Uterus (tissue), 4 donors: Measurements from ENCODE around the gene VAV1. TPM values are rescaled to one million over a fixed set of nuclear protein-coding genes. Genes with fewer than 3 reads are reported as not detected.

ENCODE experiments used
- DNase-seq, 2 donors: peaks; one replicate each; pipeline ENCODE4 v3.0.0-alpha.2; 2019 to 2020
- H3K27ac ChIP-seq, 2 donors: fragments of 200-600 bp; sonication (generic); 1 replicate in 1 of 2; 2 replicates in 1 of 2; pipeline ENCODE4 v1.5.1; 2016 to 2018
- H3K27me3 ChIP-seq, 2 donors: fragments of 200-600 bp; sonication (generic); one replicate each; pipeline ENCODE4 v1.5.1; 2018 to 2019; ENCODE audit warnings: control low read depth in 1 of 2
- H3K36me3 ChIP-seq, 2 donors: fragments of 200-600 bp; sonication (generic); one replicate each; pipeline ENCODE4 v1.5.1; 2019; ENCODE audit warnings: control low read depth in 1 of 2
- H3K4me1 ChIP-seq, 2 donors: fragments of 200-600 bp; sonication (generic); one replicate each; pipeline ENCODE4 v1.5.1; 2018 to 2019; ENCODE audit warnings: control low read depth in 1 of 2
- H3K4me3 ChIP-seq, 2 donors: fragments of 200-600 bp; sonication (generic); 1 replicate in 1 of 2; 2 replicates in 1 of 2; pipeline ENCODE4 v1.5.1; 2018 to 2019; ENCODE audit warnings: mild to moderate bottlenecking in 1 of 2
- H3K9me3 ChIP-seq, 2 donors: fragments of 200-600 bp; sonication (generic); one replicate each; pipeline ENCODE4 v1.5.1; 2019; ENCODE audit warnings: control low read depth in 1 of 2
- POLR2A ChIP-seq, 2 donors: fragments of 450-650 bp; IDR thresholded peaks; one replicate each; pipeline ENCODE4 v1.6.1; 2016; ENCODE audit warnings: antibody characterized with exemption in 2 of 2, mild to moderate bottlenecking in 1 of 2, moderate library complexity in 1 of 2
- intact Hi-C: fragments of 100-400 bp; cut with DNase I; formaldehyde crosslinking; loops from one replicate; pipeline ENCODE4 v1.15.1; 2023; ENCODE audit warnings: low total_unique reads
- total RNA-seq, 4 donors: library from RNA; depleted of rRNA in 3 of 4; stranded (reverse); fragments of >200 nt in 3 of 4; gene quantifications; one replicate each; pipeline versions ENCODE4 v1.1.0 to v1.2.4, GENCODE V29; 2014 to 2023
- TF ChIP-seq, protein P1 (sequence below), 4 experiments: fragments of 200-600 bp in 2 of 4; fragments of 450-650 bp in 2 of 4; sonication (generic) in 2 of 4; IDR thresholded peaks; one replicate each; pipeline ENCODE4 v1.5.1; 2016 to 2019; ENCODE audit warnings: antibody characterized with exemption in 4 of 4, mild to moderate bottlenecking in 2 of 4, moderate library complexity in 1 of 4
- donor health status: DM: yes; HTN: yes; CAD: no.

VAV1 gene
- 1 to 10 TPM in 3 of 4 donors, under 1 TPM in 1; 0.29 to 7.9 (median 4.6) TPM for total RNA-seq

- Histone ChIP-seq H3K9me3 (no peaks in the 10 kb centered on the region), H3K27ac (no peak within 1 kb of the TSS), H3K4me1 (no peaks in the 10 kb centered on the region), H3K4me3 (peak within 1 kb of the TSS in 1 of 2 donors; percentile 7), H3K36me3 (no peaks in the 10 kb centered on the region), H3K27me3 (peaks cover 0 to 8% of the 10 kb centered on the region in 2 donors)
- TF ChIP-seq POLR2A (IDR thresholded peaks at IDR 0.05) = no peak
- TF ChIP-seq, protein P1, sequence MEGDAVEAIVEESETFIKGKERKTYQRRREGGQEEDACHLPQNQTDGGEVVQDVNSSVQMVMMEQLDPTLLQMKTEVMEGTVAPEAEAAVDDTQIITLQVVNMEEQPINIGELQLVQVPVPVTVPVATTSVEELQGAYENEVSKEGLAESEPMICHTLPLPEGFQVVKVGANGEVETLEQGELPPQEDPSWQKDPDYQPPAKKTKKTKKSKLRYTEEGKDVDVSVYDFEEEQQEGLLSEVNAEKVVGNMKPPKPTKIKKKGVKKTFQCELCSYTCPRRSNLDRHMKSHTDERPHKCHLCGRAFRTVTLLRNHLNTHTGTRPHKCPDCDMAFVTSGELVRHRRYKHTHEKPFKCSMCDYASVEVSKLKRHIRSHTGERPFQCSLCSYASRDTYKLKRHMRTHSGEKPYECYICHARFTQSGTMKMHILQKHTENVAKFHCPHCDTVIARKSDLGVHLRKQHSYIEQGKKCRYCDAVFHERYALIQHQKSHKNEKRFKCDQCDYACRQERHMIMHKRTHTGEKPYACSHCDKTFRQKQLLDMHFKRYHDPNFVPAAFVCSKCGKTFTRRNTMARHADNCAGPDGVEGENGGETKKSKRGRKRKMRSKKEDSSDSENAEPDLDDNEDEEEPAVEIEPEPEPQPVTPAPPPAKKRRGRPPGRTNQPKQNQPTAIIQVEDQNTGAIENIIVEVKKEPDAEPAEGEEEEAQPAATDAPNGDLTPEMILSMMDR (IDR thresholded peaks at IDR 0.05) = no peak
- DNase-seq = no peak
- intact Hi-C loops = no loop called here
These were observed at the start of gene VAV1 for GRCh38 chr19:6772028-6772865. TSS of gene VAV1 (plus strand) at chr19:6772708. CDS start at chr19:6772808, 100 bp downstream.

DNA sequence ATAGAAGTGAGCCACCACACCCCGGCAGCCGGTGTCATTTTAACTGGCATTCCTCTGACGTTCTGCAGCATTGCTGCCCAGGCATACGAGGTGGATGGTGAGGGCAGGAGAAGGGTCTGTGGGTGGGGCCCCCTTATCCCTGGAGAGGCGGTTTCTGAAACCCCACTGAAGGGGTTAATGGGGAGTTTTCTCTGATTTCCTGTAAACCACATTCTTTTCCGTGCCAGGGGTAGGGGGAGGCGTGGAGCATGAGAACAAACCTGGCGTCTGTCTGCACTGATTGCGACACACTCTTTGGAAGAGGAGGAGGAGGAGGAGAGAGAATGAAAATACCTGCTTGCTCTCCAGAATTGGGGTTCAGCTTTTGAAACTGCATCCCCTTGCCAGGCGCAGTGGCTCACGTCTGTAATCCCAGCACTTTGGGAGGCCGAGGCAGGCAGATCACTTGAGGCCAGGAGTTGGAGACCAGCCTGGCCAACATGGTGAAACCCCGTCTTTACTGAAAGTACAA is 49.3 kb upstream of the VAV1 start:
- no peak for TF ChIP-seq POLR2A (IDR thresholded peaks at IDR 0.05)
- TF ChIP-seq, protein P1 (IDR thresholded peaks at IDR 0.05) = no peak
- peak; percentile 82 to 84 for DNase-seq
- Histone ChIP-seq H3K36me3 (no peaks in the 10 kb centered on the region), H3K9me3 (no peaks in the 10 kb centered on the region), H3K4me1 (no peaks in the 10 kb centered on the region), H3K27me3 (no peaks in the 10 kb centered on the region), H3K4me3 (no peak overlapping the region), H3K27ac (peak overlapping the region in 1 of 2 donors; percentile 63)
- intact Hi-C loops = no loop called here

GRCh38 chr19:6723738-6724137 is 48.8 kb upstream of the VAV1 start:
- no peak for DNase-seq
- peak overlapping the region; percentile 41 to 63 for H3K27ac ChIP-seq
- no peaks in the 10 kb centered on the region for H3K36me3 ChIP-seq
- TF ChIP-seq POLR2A (IDR thresholded peaks at IDR 0.05) = no peak
- TF ChIP-seq, protein P1 (IDR thresholded peaks at IDR 0.05) = no peak
- intact Hi-C loops = no loop called here
- no peaks in the 10 kb centered on the region for H3K9me3 ChIP-seq
- no peaks in the 10 kb centered on the region for H3K4me1 ChIP-seq
- H3K27me3 ChIP-seq = no peaks in the 10 kb centered on the region
- no peak overlapping the region for H3K4me3 ChIP-seq

GRCh38 chr19:6724631-6725492 is 47.6 kb upstream of the VAV1 start:
- no peaks in the 10 kb centered on the region for H3K9me3 ChIP-seq
- intact Hi-C loops = no loop called here
- H3K27me3 ChIP-seq = no peaks in the 10 kb centered on the region
- no peaks in the 10 kb centered on the region for H3K4me1 ChIP-seq
- no peak overlapping the region for H3K4me3 ChIP-seq
- H3K27ac ChIP-seq = peak overlapping the region; percentile 21 to 63
- DNase-seq = no peak
- no peaks in the 10 kb centered on the region for H3K36me3 ChIP-seq
- TF ChIP-seq POLR2A (IDR thresholded peaks at IDR 0.05) = no peak
- TF ChIP-seq, protein P1 (IDR thresholded peaks at IDR 0.05) = no peak
